GM23338 (cell line): Measurements from ENCODE around the gene TTBK1. TPM values are rescaled to one million over a fixed set of nuclear protein-coding genes. Genes with fewer than 3 reads are reported as not detected.

Experiments
- ATAC-seq: fragments of 200-7000 bp; cut with Tn5 transposase; 3 replicates; pipeline ENCODE4 v1.9.1; 2020
- DNase-seq: peaks from one replicate; pipeline ENCODE4 v3.0.0-alpha.2; 2015; ENCODE audit warnings: low spot score
- H2AFZ ChIP-seq: fragments of 200-600 bp; sonication (generic); 2 replicates; pipeline ENCODE4 v1.8.0; 2016; ENCODE audit warnings: antibody characterized with exemption, mild to moderate bottlenecking, moderate library complexity
- H3F3A ChIP-seq: fragments of 200-600 bp; sonication (generic); replicated peaks from 2 replicates; pipeline ENCODE4 v1.8.0; 2017; ENCODE audit warnings: antibody characterized with exemption, mixed run types, low read depth
- H3K27ac ChIP-seq: fragments of 200-600 bp; sonication (generic); 2 replicates; pipeline ENCODE4 v1.6.1; 2016; ENCODE audit warnings: low read depth
- H3K27me3 ChIP-seq: fragments of 200-600 bp; sonication (generic); 2 replicates; pipeline ENCODE4 v1.8.0; 2016; ENCODE audit warnings: mild to moderate bottlenecking, mixed run types, moderate library complexity; ENCODE audit not compliant: insufficient read depth
- H3K36me3 ChIP-seq: fragments of 200-600 bp; sonication (generic); 2 replicates; pipeline ENCODE4 v1.8.0; 2016; ENCODE audit warnings: mild to moderate bottlenecking; ENCODE audit not compliant: insufficient read depth
- H3K4me1 ChIP-seq: fragments of 200-600 bp; sonication (generic); 2 replicates; pipeline ENCODE4 v1.8.0; 2016; ENCODE audit warnings: mild to moderate bottlenecking, moderate library complexity; ENCODE audit not compliant: insufficient read depth
- H3K4me2 ChIP-seq: fragments of 200-600 bp; sonication (generic); 2 replicates; pipeline ENCODE4 v1.7.1; 2017; ENCODE audit warnings: mixed run types
- H3K4me3 ChIP-seq: fragments of 200-600 bp; sonication (generic); 2 replicates; pipeline ENCODE4 v1.6.1; 2016; ENCODE audit warnings: mixed run types
- H3K79me2 ChIP-seq: fragments of 200-600 bp; sonication (generic); replicated peaks from 2 replicates; pipeline ENCODE4 v1.8.0; 2017; ENCODE audit warnings: mild to moderate bottlenecking; ENCODE audit not compliant: insufficient read depth
- H3K9me2 ChIP-seq: fragments of 200-600 bp; sonication (generic); 2 replicates; pipeline ENCODE4 v1.8.0; 2017; ENCODE audit not compliant: insufficient read depth
- H4K20me1 ChIP-seq: fragments of 200-600 bp; sonication (generic); replicated peaks from 2 replicates; pipeline ENCODE4 v1.8.0; 2017; ENCODE audit warnings: mild to moderate bottlenecking; ENCODE audit not compliant: insufficient read depth
- H3K27ac Mint-ChIP-seq: 2 replicates; pipeline ENCODE4 v1.8.0; 2020; ENCODE audit warnings: inconsistent platforms, mild to moderate bottlenecking, moderate library complexity, mixed read lengths
- H3K27me3 Mint-ChIP-seq: 3 replicates; pipeline ENCODE4 v1.8.0; 2022; ENCODE audit warnings: low read depth, mild to moderate bottlenecking, moderate library complexity, mixed read lengths, inconsistent platforms; ENCODE audit not compliant: insufficient read depth, poor library complexity
- H3K36me3 Mint-ChIP-seq: 3 replicates; pipeline ENCODE4 v1.8.0; 2021; ENCODE audit warnings: low read depth, mild to moderate bottlenecking, inconsistent platforms, moderate library complexity, mixed read lengths
- H3K4me1 Mint-ChIP-seq: 3 replicates; pipeline ENCODE4 v1.8.0; 2020; ENCODE audit warnings: mild to moderate bottlenecking, inconsistent platforms, mixed read lengths
- H3K4me3 Mint-ChIP-seq: 3 replicates; pipeline ENCODE4 v1.8.0; 2021; ENCODE audit warnings: moderate library complexity, mild to moderate bottlenecking, inconsistent platforms, mixed read lengths
- H3K9me3 Mint-ChIP-seq: 3 replicates; pipeline ENCODE4 v1.8.0; 2020; ENCODE audit warnings: moderate library complexity, mild to moderate bottlenecking, inconsistent platforms, mixed read lengths
- CREB1 ChIP-seq: fragments of 250-450 bp; sonication (Bioruptor Pico); IDR thresholded peaks from 2 replicates; pipeline ENCODE4 v1.5.0; 2020; ENCODE audit warnings: low read depth, mild to moderate bottlenecking, moderate library complexity
- CTCF ChIP-seq, 2 experiments: fragments of 200-600 bp in 1 of 2; sonication (generic) in 1 of 2; conservative IDR thresholded peaks; 2 replicates each; pipeline versions ENCODE4 v1.5.1 to v1.6.1; 2016 to 2017; ENCODE audit warnings: antibody characterized with exemption in 2 of 2, low read depth in 2 of 2, mild to moderate bottlenecking in 2 of 2, moderate library complexity in 1 of 2
- ETS1 ChIP-seq: IDR thresholded peaks from 2 replicates; pipeline ENCODE4 v1.6.1; 2016; ENCODE audit warnings: antibody characterized with exemption
- EZH2 ChIP-seq: fragments of 200-600 bp; sonication (generic); IDR thresholded peaks from one replicate; pipeline ENCODE4 v1.8.0; 2017; ENCODE audit warnings: antibody characterized with exemption, mild to moderate bottlenecking, low read depth; ENCODE audit not compliant: unreplicated experiment
- EZH2phosphoT487 ChIP-seq: fragments of 200-600 bp; sonication (generic); IDR thresholded peaks from one replicate; pipeline ENCODE4 v1.8.1; 2018; ENCODE audit warnings: antibody characterized with exemption; ENCODE audit not compliant: unreplicated experiment
- JUNB ChIP-seq: IDR thresholded peaks from one replicate; pipeline ENCODE4 v1.6.1; 2016; ENCODE audit warnings: antibody characterized with exemption; ENCODE audit not compliant: unreplicated experiment
- NANOG ChIP-seq: IDR thresholded peaks from 2 replicates; pipeline ENCODE4 v1.6.1; 2016; ENCODE audit warnings: antibody characterized with exemption, borderline replicate concordance
- POLR2AphosphoS5 ChIP-seq: IDR thresholded peaks from 2 replicates; pipeline ENCODE4 v1.6.1; 2016; ENCODE audit warnings: antibody characterized with exemption, low read depth
- REST ChIP-seq: IDR thresholded peaks from one replicate; pipeline ENCODE4 v1.6.1; 2018; ENCODE audit warnings: antibody characterized with exemption; ENCODE audit not compliant: unreplicated experiment
- STAT1 ChIP-seq: IDR thresholded peaks from one replicate; pipeline ENCODE4 v1.6.1; 2016; ENCODE audit warnings: antibody characterized with exemption; ENCODE audit not compliant: unreplicated experiment
- ZNF114 ChIP-seq: fragments of 250-450 bp; sonication (Bioruptor Pico); IDR thresholded peaks from 2 replicates; pipeline ENCODE4 v1.5.0; 2020; ENCODE audit warnings: mild to moderate bottlenecking, moderate library complexity
- ZNF331 ChIP-seq: fragments of 250-450 bp; sonication (Bioruptor Pico); IDR thresholded peaks from 2 replicates; pipeline ENCODE4 v1.5.0; 2020; ENCODE audit warnings: low read depth, mild to moderate bottlenecking, moderate library complexity
- polyA plus RNA-seq: library from polyadenylated mRNA; unstranded; fragments of >200 nt; fragmentation: Nextera tagmentation; extraction: Ambion mirVana; gene quantifications from 2 replicates; pipeline ENCODE4 v1.2.1, GENCODE V29; 2016
- total RNA-seq: library from RNA; depleted of rRNA; stranded (reverse); fragments of >200 nt; shearing (Covaris generic); gene quantifications from 2 replicates; pipeline ENCODE4 v1.2.3, GENCODE V29; 2014
- TF ChIP-seq, protein P1 (sequence below): fragments of 250-450 bp; sonication (Bioruptor Pico); IDR thresholded peaks from 2 replicates; pipeline ENCODE4 v1.5.0; 2020; ENCODE audit warnings: mild to moderate bottlenecking, moderate library complexity

TTBK1 gene
- total and polyA plus RNA-seq, 2 experiments from 2014 or later = 0.29 to 1.1 TPM

DNA sequence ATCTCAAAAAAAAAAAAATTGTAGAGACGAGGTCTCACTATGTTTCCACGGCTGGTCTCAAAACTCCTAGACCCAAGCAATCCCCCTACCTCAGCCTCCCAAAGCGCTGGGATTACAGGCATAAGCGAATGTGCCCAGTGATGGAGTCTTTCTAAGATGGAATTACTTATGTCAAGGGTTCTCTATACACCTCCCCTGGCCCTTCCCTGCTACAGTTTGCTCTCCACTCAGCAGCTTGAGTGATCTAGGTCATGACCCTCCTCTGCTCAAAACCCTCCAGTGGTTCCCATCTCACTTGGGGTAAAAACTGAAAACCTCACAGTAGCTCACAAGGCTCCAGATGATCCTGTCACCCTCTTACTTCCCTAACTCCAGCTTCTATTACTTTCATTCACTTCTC, 12.2 kb upstream of the TTBK1 start:
- Histone ChIP-seq H4K20me1 (no peaks in the 10 kb centered on the region; the same call in 1 of the 2 replicates), H3K27me3 (peaks cover 36% of the 10 kb centered on the region), H3K36me3 (no peaks in the 10 kb centered on the region), H2AFZ (no peak overlapping the region), H3F3A (peaks cover 6% of the 10 kb centered on the region; the same call in 1 of the 2 replicates), H3K79me2 (no peaks in the 10 kb centered on the region), H3K4me3 (no peak overlapping the region), H3K9me2 (no peaks in the 10 kb centered on the region), H3K4me1 (0 out of 2 replicates have a peak, but pooled peaks cover 4% of the 10 kb centered on the region), H3K4me2 (no peak overlapping the region), H3K27ac (no peak overlapping the region)
- no peak for DNase-seq
- peaks cover 4% of the 10 kb centered on the region; the same call in 2 of the 3 replicates for H3K4me1 Mint-ChIP-seq
- no peak for TF ChIP-seq ETS1
- TF ChIP-seq POLR2AphosphoS5 = no peak
- no peak for TF ChIP-seq EZH2
- TF ChIP-seq CREB1 = no peak
- TF ChIP-seq CTCF (conservative IDR thresholded peaks at IDR 0.05; ENCODE audit: low read depth in 2 of 2) = no peak
- no peak for TF ChIP-seq ZNF331
- no peak for TF ChIP-seq JUNB
- no peak for TF ChIP-seq ZNF114
- no peak for TF ChIP-seq REST
- no peak for TF ChIP-seq NANOG
- no peak for TF ChIP-seq STAT1
- TF ChIP-seq, protein P1, sequence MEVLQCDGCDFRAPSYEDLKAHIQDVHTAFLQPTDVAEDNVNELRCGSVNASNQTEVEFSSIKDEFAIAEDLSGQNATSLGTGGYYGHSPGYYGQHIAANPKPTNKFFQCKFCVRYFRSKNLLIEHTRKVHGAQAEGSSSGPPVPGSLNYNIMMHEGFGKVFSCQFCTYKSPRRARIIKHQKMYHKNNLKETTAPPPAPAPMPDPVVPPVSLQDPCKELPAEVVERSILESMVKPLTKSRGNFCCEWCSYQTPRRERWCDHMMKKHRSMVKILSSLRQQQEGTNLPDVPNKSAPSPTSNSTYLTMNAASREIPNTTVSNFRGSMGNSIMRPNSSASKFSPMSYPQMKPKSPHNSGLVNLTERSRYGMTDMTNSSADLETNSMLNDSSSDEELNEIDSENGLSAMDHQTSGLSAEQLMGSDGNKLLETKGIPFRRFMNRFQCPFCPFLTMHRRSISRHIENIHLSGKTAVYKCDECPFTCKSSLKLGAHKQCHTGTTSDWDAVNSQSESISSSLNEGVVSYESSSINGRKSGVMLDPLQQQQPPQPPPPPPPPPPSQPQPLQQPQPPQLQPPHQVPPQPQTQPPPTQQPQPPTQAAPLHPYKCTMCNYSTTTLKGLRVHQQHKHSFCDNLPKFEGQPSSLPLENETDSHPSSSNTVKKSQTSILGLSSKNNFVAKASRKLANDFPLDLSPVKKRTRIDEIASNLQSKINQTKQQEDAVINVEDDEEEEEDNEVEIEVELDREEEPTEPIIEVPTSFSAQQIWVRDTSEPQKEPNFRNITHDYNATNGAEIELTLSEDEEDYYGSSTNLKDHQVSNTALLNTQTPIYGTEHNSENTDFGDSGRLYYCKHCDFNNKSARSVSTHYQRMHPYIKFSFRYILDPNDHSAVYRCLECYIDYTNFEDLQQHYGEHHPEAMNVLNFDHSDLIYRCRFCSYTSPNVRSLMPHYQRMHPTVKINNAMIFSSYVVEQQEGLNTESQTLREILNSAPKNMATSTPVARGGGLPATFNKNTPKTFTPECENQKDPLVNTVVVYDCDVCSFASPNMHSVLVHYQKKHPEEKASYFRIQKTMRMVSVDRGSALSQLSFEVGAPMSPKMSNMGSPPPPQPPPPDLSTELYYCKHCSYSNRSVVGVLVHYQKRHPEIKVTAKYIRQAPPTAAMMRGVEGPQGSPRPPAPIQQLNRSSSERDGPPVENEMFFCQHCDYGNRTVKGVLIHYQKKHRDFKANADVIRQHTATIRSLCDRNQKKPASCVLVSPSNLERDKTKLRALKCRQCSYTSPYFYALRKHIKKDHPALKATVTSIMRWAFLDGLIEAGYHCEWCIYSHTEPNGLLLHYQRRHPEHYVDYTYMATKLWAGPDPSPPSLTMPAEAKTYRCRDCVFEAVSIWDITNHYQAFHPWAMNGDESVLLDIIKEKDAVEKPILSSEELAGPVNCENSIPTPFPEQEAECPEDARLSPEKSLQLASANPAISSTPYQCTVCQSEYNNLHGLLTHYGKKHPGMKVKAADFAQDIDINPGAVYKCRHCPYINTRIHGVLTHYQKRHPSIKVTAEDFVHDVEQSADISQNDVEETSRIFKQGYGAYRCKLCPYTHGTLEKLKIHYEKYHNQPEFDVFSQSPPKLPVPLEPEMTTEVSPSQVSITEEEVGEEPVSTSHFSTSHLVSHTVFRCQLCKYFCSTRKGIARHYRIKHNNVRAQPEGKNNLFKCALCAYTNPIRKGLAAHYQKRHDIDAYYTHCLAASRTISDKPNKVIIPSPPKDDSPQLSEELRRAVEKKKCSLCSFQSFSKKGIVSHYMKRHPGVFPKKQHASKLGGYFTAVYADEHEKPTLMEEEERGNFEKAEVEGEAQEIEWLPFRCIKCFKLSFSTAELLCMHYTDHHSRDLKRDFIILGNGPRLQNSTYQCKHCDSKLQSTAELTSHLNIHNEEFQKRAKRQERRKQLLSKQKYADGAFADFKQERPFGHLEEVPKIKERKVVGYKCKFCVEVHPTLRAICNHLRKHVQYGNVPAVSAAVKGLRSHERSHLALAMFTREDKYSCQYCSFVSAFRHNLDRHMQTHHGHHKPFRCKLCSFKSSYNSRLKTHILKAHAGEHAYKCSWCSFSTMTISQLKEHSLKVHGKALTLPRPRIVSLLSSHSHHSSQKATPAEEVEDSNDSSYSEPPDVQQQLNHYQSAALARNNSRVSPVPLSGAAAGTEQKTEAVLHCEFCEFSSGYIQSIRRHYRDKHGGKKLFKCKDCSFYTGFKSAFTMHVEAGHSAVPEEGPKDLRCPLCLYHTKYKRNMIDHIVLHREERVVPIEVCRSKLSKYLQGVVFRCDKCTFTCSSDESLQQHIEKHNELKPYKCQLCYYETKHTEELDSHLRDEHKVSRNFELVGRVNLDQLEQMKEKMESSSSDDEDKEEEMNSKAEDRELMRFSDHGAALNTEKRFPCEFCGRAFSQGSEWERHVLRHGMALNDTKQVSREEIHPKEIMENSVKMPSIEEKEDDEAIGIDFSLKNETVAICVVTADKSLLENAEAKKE (CRISPR knock-in tag) = no peak
- no peak for TF ChIP-seq EZH2phosphoT487
- no peak for ATAC-seq
- H3K9me3 Mint-ChIP-seq = no peaks in the 10 kb centered on the region; the same call in 2 of the 3 replicates
- peaks cover 28% of the 10 kb centered on the region for H3K27me3 Mint-ChIP-seq
- H3K27ac Mint-ChIP-seq = no peak overlapping the region
- H3K36me3 Mint-ChIP-seq = peaks cover 10% of the 10 kb centered on the region
- H3K4me3 Mint-ChIP-seq = no peak overlapping the region; the same call in 2 of the 3 replicates
